BE2C (cell line): ENCODE data around the gene CD37.
"Not testable (repeated sequence)": the region's sequence is repeated elsewhere in the genome, so short reads cannot be mapped to it uniquely, and the experiment has no call there.

Source experiments
- DNase-seq: peaks from one replicate; pipeline ENCODE4 v3.0.0-alpha.2; 2020
- H3K27me3 ChIP-seq: fragments of 250-450 bp; sonication (Bioruptor Pico); 2 replicates; pipeline ENCODE4 v1.5.1; 2020; ENCODE audit warnings: mild to moderate bottlenecking
- H3K36me3 ChIP-seq: fragments of 250-450 bp; sonication (Bioruptor Pico); 2 replicates; pipeline ENCODE4 v1.5.1; 2020; ENCODE audit warnings: mild to moderate bottlenecking
- H3K4me1 ChIP-seq: fragments of 250-450 bp; sonication (Bioruptor Pico); 2 replicates; pipeline ENCODE4 v1.5.1; 2020
- H3K4me3 ChIP-seq: 2 replicates; pipeline ENCODE4 v1.5.1; 2011; ENCODE audit warnings: low read depth, low read length
- H3K9me3 ChIP-seq: fragments of 250-450 bp; sonication (Bioruptor Pico); 2 replicates; pipeline ENCODE4 v1.5.1; 2020
- TF ChIP-seq, protein P1 (sequence below): IDR thresholded peaks from 2 replicates; pipeline ENCODE4 v1.5.1; 2012; ENCODE audit warnings: mild to moderate bottlenecking, low read depth, low read length

CD37 gene

GRCh38 chr19:49315111-49315510, 20.1 kb upstream of the CD37 start:
- DNase-seq: no peak

GRCh38 chr19:49316284-49316683, 18.9 kb upstream of the CD37 start:
- Histone ChIP-seq H3K4me1 (no peaks in the 10 kb centered on the region), H3K9me3 (no peaks in the 10 kb centered on the region), H3K4me3 (no peak overlapping the region), H3K27me3 (peaks cover 4% of the 10 kb centered on the region; the same call in 1 of the 2 replicates), H3K36me3 (no peaks in the 10 kb centered on the region)
- DNase-seq: no peak
- TF ChIP-seq, protein P1, sequence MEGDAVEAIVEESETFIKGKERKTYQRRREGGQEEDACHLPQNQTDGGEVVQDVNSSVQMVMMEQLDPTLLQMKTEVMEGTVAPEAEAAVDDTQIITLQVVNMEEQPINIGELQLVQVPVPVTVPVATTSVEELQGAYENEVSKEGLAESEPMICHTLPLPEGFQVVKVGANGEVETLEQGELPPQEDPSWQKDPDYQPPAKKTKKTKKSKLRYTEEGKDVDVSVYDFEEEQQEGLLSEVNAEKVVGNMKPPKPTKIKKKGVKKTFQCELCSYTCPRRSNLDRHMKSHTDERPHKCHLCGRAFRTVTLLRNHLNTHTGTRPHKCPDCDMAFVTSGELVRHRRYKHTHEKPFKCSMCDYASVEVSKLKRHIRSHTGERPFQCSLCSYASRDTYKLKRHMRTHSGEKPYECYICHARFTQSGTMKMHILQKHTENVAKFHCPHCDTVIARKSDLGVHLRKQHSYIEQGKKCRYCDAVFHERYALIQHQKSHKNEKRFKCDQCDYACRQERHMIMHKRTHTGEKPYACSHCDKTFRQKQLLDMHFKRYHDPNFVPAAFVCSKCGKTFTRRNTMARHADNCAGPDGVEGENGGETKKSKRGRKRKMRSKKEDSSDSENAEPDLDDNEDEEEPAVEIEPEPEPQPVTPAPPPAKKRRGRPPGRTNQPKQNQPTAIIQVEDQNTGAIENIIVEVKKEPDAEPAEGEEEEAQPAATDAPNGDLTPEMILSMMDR: no peak

More at GRCh38 chr19:49315111-49315510, 20.1 kb upstream of the CD37 start:
- H3K36me3 ChIP-seq: no peaks in the 10 kb centered on the region
- no peaks in the 10 kb centered on the region for H3K4me1 ChIP-seq
- TF ChIP-seq, protein P1: no peak
- H3K9me3 ChIP-seq: no peaks in the 10 kb centered on the region
- peaks cover 4% of the 10 kb centered on the region; the same call in 1 of the 2 replicates for H3K27me3 ChIP-seq
- no peak overlapping the region for H3K4me3 ChIP-seq

GRCh38 chr19:49318296-49318695, 16.9 kb upstream of the CD37 start:
- no peak for DNase-seq
- no peaks in the 10 kb centered on the region for H3K27me3 ChIP-seq
- no peaks in the 10 kb centered on the region for H3K9me3 ChIP-seq
- H3K36me3 ChIP-seq: no peaks in the 10 kb centered on the region
- TF ChIP-seq, protein P1: no peak
- H3K4me1 ChIP-seq: no peaks in the 10 kb centered on the region
- no peak overlapping the region for H3K4me3 ChIP-seq

- Histone ChIP-seq H3K4me3 (no peak within 1 kb of the TSS), H3K4me1 (no peaks in the 10 kb centered on the region)
- TF ChIP-seq, protein P1: no peak
These were observed 10.2 kb upstream of the CD37 start, which contains the start of gene SLC6A16 for GRCh38 chr19:49324801-49325576. Gene SLC6A16, minus strand, starts transcription at chr19:49325191. Its CDS starts 13,844 bp downstream, at chr19:49311347.

GRCh38 chr19:49325756-49326155, 9.4 kb upstream of the CD37 start:
- not testable (repeated sequence) for H3K9me3 ChIP-seq, H3K36me3 ChIP-seq, H3K4me3 ChIP-seq, H3K4me1 ChIP-seq, DNase-seq, H3K27me3 ChIP-seq

More at GRCh38 chr19:49324801-49325576, 10.2 kb upstream of the CD37 start, which contains the start of gene SLC6A16:
- no peaks in the 10 kb centered on the region for H3K9me3 ChIP-seq
- H3K27me3 ChIP-seq: no peaks in the 10 kb centered on the region; the same call in 1 of the 2 replicates
- no peaks in the 10 kb centered on the region for H3K36me3 ChIP-seq
- no peak for DNase-seq

GRCh38 chr19:49326165-49326704, 9.0 kb upstream of the CD37 start:
- Histone ChIP-seq H3K36me3 (no peaks in the 10 kb centered on the region), H3K27me3 (no peaks in the 10 kb centered on the region; the same call in 1 of the 2 replicates), H3K9me3 (no peaks in the 10 kb centered on the region), H3K4me1 (no peaks in the 10 kb centered on the region), H3K4me3 (no peak overlapping the region)
- DNase-seq: no peak
- TF ChIP-seq, protein P1: no peak
